ENCODE data around the gene SPESP1.

- TF ChIP-seq POLR2A (IDR thresholded peaks at IDR 0.05): no peak
- no peak for TF ChIP-seq CTCF (IDR thresholded peaks at IDR 0.05)
- TF ChIP-seq EP300 (IDR thresholded peaks at IDR 0.05): no peak
- no peak for TF ChIP-seq POLR2AphosphoS5 (IDR thresholded peaks at IDR 0.05)
Measured at GRCh38 chr15:68910816-68911215, 19.5 kb upstream of the SPESP1 start.
